HG03432 (cell line): ENCODE results near the gene CFAP45.
"Not testable (repeated sequence)": the region's sequence is repeated elsewhere in the genome, so short reads cannot be mapped to it uniquely, and the experiment has no call there.

Experiments
- ATAC-seq: cut with Tn5 transposase; IDR thresholded peaks from one replicate; pipeline ENCODE4 v1.9.1; 2021; ENCODE audit warnings: mild to moderate bottlenecking, moderate library complexity; ENCODE audit not compliant: unreplicated experiment

CFAP45 gene

DNA sequence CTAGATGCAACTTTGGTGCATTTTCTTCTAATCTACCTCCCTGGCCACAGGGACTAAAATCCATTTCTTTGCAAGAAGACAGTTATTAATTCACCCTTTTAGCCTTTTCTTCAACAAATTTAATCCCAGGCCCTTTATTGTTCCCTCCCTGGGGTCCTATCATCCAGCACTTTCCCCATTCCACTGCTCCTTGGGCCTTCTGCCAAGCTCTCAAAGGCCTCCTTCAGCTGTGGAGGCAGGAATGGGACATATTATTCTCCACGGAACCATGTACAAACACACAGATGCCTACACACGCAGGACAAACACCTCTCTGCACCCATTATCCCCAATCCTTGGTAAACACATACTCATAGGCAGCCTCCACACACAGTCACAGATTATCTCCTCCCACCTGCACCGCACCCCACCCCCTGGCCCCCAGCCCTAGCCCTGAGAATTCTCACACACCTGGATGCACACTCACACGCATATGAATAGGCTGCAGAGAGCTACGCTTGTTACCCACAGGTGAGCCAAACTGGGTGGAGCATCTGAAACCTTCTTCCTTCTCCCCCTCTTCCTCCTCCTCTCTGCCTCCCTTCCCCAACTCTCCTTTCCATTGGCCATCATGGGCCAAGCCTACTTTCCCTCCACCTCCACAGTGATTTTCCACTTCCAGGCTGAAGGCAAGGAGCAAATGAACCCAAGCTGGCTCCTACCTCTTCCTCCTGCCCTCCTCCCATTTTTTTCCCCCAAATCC lies 13.7 kb upstream of the CFAP45 start:
- ATAC-seq, result no peak

GRCh38 chr1:159911326-159912070 lies 11.5 kb upstream of the CFAP45 start:
- ATAC-seq, result no peak

GRCh38 chr1:159908031-159908940 lies 8.3 kb upstream of the CFAP45 start:
- ATAC-seq, result no peak

- no peak for ATAC-seq
Measured at GRCh38 chr1:159906960-159907359, 7.0 kb upstream of the CFAP45 start.

DNA sequence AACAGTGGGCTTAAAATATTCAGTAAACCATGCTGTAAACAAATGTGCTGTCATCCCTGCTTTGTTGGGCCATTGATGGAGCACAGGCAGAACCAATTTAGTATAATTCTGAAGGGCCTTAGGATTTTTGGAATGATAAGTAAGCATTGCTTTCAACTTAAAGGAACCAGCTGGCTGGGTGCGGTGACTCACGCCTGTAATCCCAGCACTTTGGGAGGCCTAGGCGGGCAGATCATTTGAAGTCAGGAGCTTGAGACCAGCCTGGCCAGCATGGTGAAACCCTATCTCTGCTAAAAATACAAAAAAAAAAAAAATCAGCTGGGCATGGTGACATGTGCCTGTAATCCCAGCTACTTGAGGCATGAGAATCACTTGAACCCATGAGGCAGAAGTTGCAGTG lies 4.1 kb upstream of the CFAP45 start:
- ATAC-seq, result not testable (repeated sequence)

GRCh38 chr1:159902541-159902940 lies 2.6 kb upstream of the CFAP45 start:
- ATAC-seq, result no peak

DNA sequence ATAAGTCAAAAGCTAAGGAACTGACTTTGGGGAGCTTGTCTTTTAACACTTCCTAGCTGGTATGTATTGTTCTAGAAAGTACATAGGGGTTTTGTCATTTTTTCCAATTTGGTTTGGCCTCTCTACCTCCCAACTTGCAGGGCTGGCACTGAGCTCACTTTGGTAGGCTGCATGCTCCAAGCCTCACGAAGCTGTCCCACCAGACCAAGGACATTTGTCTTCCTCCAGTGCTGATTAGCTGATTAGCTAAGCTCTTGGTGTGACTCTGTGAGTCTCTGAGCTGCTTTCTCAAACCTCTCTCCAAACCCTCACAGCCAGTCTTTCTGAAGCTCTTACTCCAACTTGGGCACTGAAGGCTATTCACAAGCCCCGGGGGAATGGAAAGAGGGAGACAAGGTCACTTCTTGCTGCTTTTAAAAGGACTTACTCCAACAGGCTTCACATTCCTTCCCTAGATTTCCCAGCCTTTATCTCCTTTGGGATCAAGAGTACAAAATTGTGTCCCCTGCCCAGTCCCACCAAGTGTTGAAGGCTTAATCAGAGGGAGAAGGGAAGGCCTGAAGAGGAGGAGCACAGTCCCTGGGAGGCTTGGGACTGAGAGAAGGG lies 893 bp upstream of the CFAP45 start:
- no peak for ATAC-seq

GRCh38 chr1:159899634-159900033 lies 331 bp downstream of the CFAP45 start:
- ATAC-seq, result not testable (repeated sequence)

GRCh38 chr1:159898527-159898926 lies 1.4 kb downstream of the CFAP45 start:
- no peak for ATAC-seq

DNA sequence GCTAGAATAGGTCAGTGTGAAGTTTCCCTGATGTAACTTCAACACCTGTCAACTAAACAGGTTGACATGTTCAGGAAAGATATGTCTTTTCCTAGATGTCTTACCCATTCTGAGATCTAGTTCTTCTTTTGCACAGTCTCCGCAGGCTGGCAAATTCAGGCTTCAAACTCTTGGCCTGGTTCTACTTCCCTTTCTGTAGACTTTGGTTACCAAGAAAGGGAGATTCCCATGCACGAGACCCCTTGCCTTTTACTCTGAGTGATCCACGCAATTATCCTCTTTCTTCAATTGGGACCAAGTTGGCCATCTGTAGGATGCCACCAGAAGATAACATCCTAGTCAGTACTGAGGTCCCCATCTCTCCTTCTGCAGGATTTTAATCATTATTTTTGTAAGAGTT lies 2.0 kb downstream of the CFAP45 start:
- no peak for ATAC-seq

DNA sequence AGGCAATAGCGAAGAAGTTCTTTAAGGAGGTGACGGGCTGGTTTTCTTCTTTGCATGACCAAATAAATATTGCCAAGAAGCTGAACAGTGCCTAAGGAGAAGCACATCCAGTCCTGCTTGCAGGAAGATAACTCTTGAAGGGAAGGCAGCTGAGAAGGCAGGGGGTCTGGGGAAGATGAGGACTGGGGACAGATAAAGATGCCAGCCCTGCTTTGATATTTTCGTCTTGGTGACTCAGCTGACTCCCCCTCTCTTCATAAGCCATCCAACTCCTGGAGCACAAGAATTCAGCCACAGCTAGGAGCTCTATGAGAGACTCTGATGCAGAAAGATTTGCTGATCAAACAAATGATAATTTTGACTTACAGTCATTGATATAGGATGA lies 3.4 kb downstream of the CFAP45 start:
- ATAC-seq, result no peak

- ATAC-seq, result no peak
Measured at GRCh38 chr1:159895836-159896545, 4.0 kb downstream of the CFAP45 start.

- ATAC-seq, result no peak
Measured at GRCh38 chr1:159895286-159895685, 4.7 kb downstream of the CFAP45 start.

DNA sequence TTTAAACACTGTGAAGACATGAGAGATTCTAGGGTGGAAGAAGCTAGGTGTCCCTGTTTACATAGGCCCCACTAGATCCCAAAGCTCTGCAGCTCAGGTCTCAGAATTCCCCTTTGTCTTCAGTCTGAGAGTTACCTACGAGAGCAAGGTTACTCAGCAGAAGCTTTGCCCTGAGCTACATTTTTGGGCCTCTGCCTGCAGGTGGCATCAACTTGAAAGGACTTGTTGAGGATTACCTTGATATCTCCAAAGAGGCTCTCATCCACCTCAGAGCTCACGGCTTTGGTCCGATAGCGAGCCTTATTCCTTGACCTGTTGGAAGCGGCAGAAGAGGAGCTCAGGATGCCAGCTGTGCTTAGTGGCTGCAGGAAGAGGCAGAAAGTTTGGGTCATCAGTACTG lies 7.0 kb downstream of the CFAP45 start:
- no peak for ATAC-seq

- ATAC-seq, result peak; percentile 80
Measured at GRCh38 chr1:159891275-159892157, 8.4 kb downstream of the CFAP45 start.

GRCh38 chr1:159890390-159890789 lies 9.6 kb downstream of the CFAP45 start:
- ATAC-seq, result no peak

DNA sequence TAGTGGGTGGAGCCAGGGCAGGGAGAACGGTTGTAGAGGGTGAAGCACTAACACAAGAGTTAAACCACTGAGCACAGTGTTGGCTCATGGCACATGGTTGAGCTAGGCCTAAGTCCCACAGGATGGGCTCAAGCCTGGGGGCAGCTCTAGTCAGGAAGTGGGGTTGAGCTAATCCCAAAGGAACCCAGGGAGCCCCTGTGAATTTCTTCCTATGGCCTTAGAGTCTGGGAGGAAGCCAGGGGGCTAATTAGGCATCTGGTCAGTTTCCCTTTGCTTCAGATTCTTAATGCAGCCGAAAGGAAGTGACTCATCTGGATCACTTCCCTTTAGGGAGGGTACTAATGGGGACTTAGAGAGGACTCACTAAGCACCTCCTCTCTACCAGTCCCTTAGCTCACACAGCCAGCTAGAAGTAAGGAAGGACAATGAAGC lies 10.1 kb downstream of the CFAP45 start:
- peak; percentile 94 for ATAC-seq

DNA sequence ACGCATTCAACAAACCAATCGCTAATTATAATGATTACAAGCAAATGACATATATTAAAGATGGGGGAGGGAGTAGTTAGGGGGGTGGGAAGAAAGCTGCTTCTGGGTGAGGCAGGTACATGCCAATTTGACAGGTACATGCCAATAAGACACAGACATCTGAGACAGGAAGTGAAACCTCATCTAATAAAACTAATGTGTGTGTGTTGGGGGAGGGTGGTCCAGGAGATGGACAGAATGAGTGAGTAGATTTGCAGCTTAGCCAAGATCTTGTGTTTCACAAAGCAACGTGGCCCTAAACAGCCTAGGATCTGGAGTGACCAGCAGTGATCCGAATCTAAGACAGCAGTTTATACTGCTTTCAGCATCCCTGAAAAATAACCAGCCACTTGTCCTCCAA lies 10.8 kb downstream of the CFAP45 start:
- no peak for ATAC-seq

- ATAC-seq, result no peak
Measured at GRCh38 chr1:159884296-159884695, 15.7 kb downstream of the CFAP45 start.
